ENCODE measurements around the gene PPOX.
A peak's percentile ranks its signal among the peaks of the same experiment; 100 is the strongest.

PPOX gene

DNA sequence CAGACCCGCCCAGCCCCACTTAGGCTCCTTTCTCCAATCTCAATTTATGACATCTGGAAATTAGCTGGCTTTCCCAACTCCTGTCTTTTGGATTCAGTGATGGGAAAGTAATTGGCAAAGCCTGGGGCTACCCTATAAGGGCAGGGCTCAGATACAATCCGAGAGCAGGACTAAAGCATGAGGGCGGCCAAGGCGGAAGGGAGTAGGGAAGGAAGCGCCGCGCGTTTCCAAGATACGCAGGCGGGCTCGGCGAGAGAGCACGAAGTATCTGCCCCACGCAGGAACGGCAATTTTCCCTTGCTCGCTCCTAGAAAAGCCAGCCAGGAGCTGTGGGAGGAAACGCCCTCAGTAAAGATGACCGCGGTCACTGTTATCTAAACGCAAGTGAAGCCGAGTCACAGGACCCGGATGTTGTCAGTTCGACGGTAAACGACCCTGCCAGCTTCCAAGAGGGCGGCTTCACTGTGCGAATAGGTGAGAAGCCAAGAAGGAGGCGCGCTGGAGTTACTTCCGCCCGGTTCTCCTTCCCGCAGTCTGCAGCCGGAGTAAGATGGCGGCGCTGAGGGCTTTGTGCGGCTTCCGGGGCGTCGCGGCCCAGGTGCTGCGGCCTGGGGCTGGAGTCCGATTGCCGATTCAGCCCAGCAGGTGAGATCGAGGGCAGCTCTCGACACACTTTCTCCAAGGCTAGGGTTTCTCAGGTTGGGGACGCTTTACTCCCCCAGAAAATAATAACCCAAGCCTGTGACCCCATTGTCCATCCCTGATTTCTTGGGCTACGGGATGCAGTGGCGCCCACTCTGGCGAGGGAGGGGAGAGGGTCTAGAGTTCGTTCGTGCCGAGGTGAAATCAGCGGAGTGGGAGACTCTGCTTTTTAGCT is 35.8 kb downstream of the PPOX start, which contains the start of gene NDUFS2:
TSS of gene NDUFS2 (plus strand) at position 532 of the 877 bp plus-strand sequence. CDS start at position 551, 19 bp downstream.
- peak; percentile 98 for DNase-seq (ENCODE audit: low read depth)
- TF ChIP-seq, protein P1, sequence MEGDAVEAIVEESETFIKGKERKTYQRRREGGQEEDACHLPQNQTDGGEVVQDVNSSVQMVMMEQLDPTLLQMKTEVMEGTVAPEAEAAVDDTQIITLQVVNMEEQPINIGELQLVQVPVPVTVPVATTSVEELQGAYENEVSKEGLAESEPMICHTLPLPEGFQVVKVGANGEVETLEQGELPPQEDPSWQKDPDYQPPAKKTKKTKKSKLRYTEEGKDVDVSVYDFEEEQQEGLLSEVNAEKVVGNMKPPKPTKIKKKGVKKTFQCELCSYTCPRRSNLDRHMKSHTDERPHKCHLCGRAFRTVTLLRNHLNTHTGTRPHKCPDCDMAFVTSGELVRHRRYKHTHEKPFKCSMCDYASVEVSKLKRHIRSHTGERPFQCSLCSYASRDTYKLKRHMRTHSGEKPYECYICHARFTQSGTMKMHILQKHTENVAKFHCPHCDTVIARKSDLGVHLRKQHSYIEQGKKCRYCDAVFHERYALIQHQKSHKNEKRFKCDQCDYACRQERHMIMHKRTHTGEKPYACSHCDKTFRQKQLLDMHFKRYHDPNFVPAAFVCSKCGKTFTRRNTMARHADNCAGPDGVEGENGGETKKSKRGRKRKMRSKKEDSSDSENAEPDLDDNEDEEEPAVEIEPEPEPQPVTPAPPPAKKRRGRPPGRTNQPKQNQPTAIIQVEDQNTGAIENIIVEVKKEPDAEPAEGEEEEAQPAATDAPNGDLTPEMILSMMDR (IDR thresholded peaks at IDR 0.05; ENCODE audit: low read depth, low read length, missing control alignments), result peak; percentile 30
- peak within 1 kb of the TSS; percentile 78 for H3K4me3 ChIP-seq (ENCODE audit: low read depth, low read length)

DNA sequence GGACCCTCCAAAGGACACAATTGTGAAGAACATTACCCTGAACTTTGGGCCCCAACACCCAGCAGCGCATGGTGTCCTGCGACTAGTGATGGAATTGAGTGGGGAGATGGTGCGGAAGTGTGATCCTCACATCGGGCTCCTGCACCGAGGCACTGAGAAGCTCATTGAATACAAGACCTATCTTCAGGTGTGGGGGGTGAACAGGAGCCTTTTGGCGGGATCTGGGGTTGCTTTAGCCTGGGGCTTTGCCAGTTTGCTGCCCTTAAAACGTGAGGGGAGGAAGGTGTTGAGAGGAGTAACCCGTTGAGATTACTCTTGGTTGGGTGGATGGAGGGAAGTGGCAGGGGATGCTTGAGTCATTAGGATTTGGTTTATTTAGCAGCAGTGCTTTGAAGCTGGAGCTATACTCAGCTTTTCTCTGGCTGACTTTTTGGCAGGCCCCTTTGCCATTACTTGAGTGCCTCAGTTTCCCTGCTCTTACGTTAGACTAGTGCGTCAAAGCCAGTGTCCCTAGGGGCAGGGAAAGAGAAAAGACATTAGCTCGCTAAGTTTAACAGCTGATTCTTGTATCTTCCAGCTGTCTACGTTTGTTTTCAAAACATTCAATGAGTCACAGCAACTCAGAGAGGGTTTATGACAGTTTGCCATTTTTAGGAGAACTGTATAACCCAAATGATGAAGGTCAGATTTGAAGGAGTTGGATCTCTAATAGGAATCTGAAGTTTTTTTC is 40.4 kb downstream of the PPOX start:
- no peak for DNase-seq (ENCODE audit: low read depth)
- TF ChIP-seq, protein P1 (IDR thresholded peaks at IDR 0.05; ENCODE audit: low read depth, low read length, missing control alignments), result no peak
- no peak overlapping the region for H3K4me3 ChIP-seq (ENCODE audit: low read depth, low read length)

DNA sequence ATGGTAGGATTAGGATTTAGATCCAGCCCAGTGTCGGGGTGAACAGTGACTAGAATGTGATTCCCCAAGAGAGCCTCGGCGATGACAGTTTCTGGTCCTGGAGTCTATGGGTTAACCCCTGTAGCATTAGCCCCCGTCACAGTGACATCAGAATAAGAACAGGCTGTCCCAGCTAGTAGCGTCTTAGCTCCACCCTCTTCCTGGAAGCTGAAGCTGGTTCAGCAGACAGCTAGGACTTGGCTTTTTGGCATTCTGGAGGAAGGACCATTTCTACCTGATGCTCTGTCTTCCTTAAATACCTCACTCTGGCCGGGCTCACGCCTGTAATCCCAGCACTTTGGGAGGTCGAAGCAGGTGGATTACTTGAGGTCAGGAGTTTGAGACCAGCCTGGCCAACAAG is 40.9 kb downstream of the PPOX start:
- TF ChIP-seq, protein P1 (IDR thresholded peaks at IDR 0.05; ENCODE audit: low read depth, low read length, missing control alignments), result no peak
- no peak overlapping the region for H3K4me3 ChIP-seq (ENCODE audit: low read depth, low read length)
- no peak for DNase-seq (ENCODE audit: low read depth)

DNA sequence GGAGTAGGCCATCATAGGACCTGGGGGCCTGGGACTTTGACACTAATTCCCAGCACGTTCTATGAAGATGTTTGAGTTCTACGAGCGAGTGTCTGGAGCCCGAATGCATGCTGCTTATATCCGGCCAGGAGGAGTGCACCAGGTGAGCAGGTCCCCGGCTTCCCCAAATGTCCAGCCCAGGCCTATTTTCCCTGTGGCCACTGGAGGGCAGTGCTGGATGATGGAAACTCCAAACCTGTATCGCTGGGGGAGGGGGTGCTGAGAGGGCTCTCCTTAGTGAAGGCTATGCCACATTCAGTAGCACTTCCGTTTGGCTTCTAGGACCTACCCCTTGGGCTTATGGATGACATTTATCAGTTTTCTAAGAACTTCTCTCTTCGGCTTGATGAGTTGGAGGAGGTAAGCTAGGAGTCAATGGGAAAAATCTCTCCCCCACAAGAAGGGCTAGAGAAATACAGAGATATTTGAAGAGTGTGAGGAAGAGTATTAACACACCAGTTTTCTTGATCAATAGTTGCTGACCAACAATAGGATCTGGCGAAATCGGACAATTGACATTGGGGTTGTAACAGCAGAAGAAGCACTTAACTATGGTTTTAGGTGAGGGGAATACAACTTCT is 43.7 kb downstream of the PPOX start:
- TF ChIP-seq, protein P1 (IDR thresholded peaks at IDR 0.05; ENCODE audit: low read depth, low read length, missing control alignments), result peak; percentile 91
- DNase-seq (ENCODE audit: low read depth), result peak; percentile 41

DNA sequence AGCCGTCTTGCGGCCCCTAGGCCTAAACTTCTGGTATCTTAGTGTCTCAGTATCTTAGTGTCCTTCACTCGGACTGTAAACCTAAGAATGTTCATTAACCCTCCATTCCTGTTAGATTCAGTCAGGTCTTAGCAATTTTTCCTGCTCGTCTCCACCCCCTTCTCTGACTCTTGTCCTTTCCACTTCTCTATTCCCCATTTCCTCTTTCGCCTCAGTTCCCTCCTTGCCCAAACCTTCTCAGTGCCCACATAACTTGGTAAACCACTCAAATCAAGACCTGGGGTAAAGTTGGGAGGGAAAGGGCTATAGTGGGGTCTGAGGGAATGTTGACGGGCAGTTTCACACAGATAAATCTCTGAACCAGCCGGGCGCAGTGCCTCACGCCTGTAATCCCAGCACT is 48.1 kb downstream of the PPOX start:
- DNase-seq (ENCODE audit: low read depth), result no peak
- H3K4me3 ChIP-seq (ENCODE audit: low read depth, low read length), result no peak overlapping the region
- TF ChIP-seq, protein P1 (IDR thresholded peaks at IDR 0.05; ENCODE audit: low read depth, low read length, missing control alignments), result no peak

More for the DNA sequence above, 43.7 kb downstream of the PPOX start:
- no peak overlapping the region for H3K4me3 ChIP-seq (ENCODE audit: low read depth, low read length)

DNA sequence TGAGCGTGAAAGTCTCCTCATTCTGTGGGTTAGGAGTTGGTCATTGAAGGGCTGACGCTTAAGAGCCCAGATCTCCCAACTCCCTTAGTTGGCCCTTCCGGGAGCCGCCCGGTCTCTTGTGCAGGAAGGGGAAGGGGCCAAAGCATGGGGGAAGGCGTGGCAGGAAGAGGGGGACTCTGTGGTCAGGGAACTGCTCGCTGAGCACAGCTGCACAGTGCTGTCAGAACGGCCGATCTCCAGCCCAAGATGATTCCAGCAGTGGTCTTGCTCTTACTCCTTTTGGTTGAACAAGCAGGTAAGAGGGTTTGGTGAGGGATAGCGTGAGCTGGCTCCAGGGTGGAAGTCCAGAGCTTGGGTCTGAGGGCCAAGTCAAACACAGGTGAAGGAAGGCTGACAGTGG is 48.9 kb downstream of the PPOX start, which contains the start of gene FCER1G:
TSS of gene FCER1G (plus strand) at position 220 of the 400 bp plus-strand sequence. CDS start at position 247, 27 bp downstream.
- no peak for DNase-seq (ENCODE audit: low read depth)
- H3K4me3 ChIP-seq (ENCODE audit: low read depth, low read length), result no peak within 1 kb of the TSS
- TF ChIP-seq, protein P1 (IDR thresholded peaks at IDR 0.05; ENCODE audit: low read depth, low read length, missing control alignments), result no peak

Measured in GM12864 (cell line).